Islet of Langerhans (tissue), 1 donor: ENCODE measurements around the gene LGALS3BP.
"Not testable (repeated sequence)": the region's sequence is repeated elsewhere in the genome, so short reads cannot be mapped to it uniquely, and the experiment has no call there.

Experiments used
- FAIRE-seq: peaks from one replicate; lab custom pipeline; 2011; peaks lifted over from hg19 to GRCh38; lab: Jason Lieb, UNC

The LGALS3BP gene

GRCh38 chr17:78961571-78961970 lies 18.2 kb downstream of the LGALS3BP start:
- FAIRE-seq: no peak

- no peak for FAIRE-seq
Observed at GRCh38 chr17:78960928-78961327, 18.8 kb downstream of the LGALS3BP start.

GRCh38 chr17:78959803-78960202 lies 19.9 kb downstream of the LGALS3BP start:
- no peak for FAIRE-seq

GRCh38 chr17:78958641-78959127 lies 21.0 kb downstream of the LGALS3BP start:
- FAIRE-seq: no peak

GRCh38 chr17:78957128-78957527 lies 22.6 kb downstream of the LGALS3BP start:
- no peak for FAIRE-seq

- FAIRE-seq: no peak
Observed at GRCh38 chr17:78956254-78956653, 23.5 kb downstream of the LGALS3BP start.

GRCh38 chr17:78954684-78955083 lies 25.0 kb downstream of the LGALS3BP start:
- no peak for FAIRE-seq

- no peak for FAIRE-seq
Observed at GRCh38 chr17:78953356-78954350, 26.1 kb downstream of the LGALS3BP start.

- FAIRE-seq: no peak
Observed at GRCh38 chr17:78952706-78953105, 27.0 kb downstream of the LGALS3BP start.

- no peak for FAIRE-seq
Observed at GRCh38 chr17:78951967-78952551, 27.7 kb downstream of the LGALS3BP start.

GRCh38 chr17:78950870-78951269 lies 28.9 kb downstream of the LGALS3BP start:
- no peak for FAIRE-seq

- FAIRE-seq: no peak
Observed at GRCh38 chr17:78947235-78948149, 32.2 kb downstream of the LGALS3BP start.

- FAIRE-seq: no peak
Observed at GRCh38 chr17:78946631-78947030, 33.1 kb downstream of the LGALS3BP start.

- FAIRE-seq: no peak
Observed at GRCh38 chr17:78946131-78946530, 33.6 kb downstream of the LGALS3BP start.

GRCh38 chr17:78945455-78945854 lies 34.3 kb downstream of the LGALS3BP start:
- not testable (repeated sequence) for FAIRE-seq

- FAIRE-seq: no peak
Observed at GRCh38 chr17:78944956-78945355, 34.8 kb downstream of the LGALS3BP start.

- no peak for FAIRE-seq
Observed at GRCh38 chr17:78944026-78944425, 35.7 kb downstream of the LGALS3BP start.

GRCh38 chr17:78940708-78941107 lies 39.0 kb downstream of the LGALS3BP start:
- no peak for FAIRE-seq

- no peak for FAIRE-seq
Observed at GRCh38 chr17:78940258-78940657, 39.5 kb downstream of the LGALS3BP start.

- no peak for FAIRE-seq
Observed at GRCh38 chr17:78939615-78940014, 40.1 kb downstream of the LGALS3BP start.

- FAIRE-seq: no peak
Observed at GRCh38 chr17:78937561-78937960, 42.2 kb downstream of the LGALS3BP start.
